ENCODE measurements around the gene SREBF1. TPM values are rescaled to one million over a fixed set of nuclear protein-coding genes. Genes with fewer than 3 reads are reported as not detected.

Gene SREBF1
- polyA plus RNA-seq, 3 donors, result 38.3 to 60.7 (median 43.5) TPM

GRCh38 chr17:17797119-17797809, 39.5 kb downstream of the SREBF1 start:
- no peak for DNase-seq

GRCh38 chr17:17796787-17797061, 40.1 kb downstream of the SREBF1 start:
- DNase-seq, result no peak

GRCh38 chr17:17795946-17796786, 40.6 kb downstream of the SREBF1 start:
- DNase-seq, result no peak

DNA sequence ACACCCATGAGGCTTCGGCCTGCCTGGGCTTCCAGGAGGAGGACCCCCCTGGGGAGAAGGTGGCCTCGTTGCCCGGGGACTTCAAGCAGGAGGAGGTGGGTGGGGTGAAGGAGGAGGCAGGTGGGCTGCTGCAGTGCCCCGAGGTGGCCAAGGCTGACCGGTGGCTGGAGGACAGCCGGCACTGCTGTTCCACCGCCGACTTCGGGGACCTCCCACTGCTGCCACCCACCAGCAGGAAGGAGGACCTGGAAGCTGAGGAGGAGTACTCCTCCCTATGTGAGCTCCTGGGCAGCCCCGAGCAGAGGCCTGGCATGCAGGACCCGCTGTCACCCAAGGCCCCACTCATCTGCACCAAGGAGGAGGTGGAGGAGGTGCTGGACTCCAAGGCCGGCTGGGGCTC, 41.5 kb downstream of the SREBF1 start:
- DNase-seq, result no peak

DNA sequence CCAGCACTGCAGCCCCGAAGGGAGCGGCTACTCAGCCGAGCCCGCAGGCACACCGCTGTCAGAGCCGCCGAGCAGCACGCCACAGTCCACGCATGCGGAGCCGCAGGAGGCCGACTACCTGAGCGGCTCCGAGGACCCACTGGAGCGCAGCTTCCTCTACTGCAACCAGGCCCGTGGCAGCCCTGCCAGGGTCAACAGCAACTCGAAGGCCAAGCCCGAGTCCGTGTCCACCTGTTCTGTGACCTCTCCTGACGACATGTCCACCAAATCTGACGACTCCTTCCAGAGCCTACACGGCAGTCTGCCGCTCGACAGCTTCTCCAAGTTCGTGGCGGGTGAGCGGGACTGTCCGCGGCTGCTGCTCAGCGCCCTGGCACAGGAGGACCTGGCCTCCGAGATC, 42.4 kb downstream of the SREBF1 start:
- no peak for DNase-seq

- DNase-seq, result no peak
These were observed 43.2 kb downstream of the SREBF1 start for GRCh38 chr17:17793378-17794214.

GRCh38 chr17:17792551-17793377, 44.0 kb downstream of the SREBF1 start:
- no peak for DNase-seq

DNA sequence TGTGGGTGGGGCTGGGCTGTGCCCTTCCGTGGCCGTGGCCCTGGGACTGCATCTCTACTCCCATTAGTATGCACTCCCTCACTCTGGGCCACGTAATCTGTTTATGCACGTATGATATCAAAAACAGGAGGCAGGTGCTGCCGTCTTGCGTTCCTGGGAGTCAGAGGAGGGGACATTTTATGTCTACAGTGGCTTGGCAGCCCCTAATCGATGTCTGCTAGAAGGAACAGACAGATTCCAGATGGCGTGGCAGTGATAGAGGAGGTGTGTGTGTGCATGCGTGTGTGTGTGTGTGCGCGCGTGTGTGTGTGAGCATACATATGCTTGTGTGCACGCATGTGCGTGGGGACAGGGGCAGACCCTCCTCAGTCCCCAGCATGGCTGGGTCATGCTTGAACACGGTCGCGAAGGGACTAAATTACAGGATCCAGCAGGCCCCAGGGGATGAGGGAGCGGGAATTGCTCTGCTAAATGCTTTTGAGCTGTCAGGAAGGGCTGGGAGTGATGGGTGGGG, 44.7 kb downstream of the SREBF1 start:
- DNase-seq, result no peak

- no peak for DNase-seq
These were observed 45.9 kb downstream of the SREBF1 start for GRCh38 chr17:17790637-17791464.

- no peak for DNase-seq
These were observed 46.8 kb downstream of the SREBF1 start for GRCh38 chr17:17789828-17790636.

DNA sequence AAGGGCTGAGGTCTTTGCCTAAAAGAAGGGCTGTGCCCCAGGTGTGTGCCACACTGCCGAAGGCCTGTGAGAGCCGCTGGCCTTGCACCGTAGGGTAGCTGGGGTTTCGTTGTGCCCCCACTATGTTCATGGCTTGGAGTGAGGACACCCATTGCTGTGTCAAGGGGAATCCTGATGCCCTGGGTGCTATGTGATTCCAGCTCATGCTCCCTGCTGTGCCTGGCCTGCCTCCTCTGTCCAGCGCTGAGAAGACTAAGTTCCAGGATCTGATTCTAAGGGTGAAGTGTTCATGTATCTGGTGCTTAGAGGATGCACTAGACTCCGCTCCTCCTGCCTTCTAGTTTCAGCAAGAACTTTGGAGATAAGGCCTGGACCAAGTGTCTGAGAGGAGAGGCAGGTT, 47.4 kb downstream of the SREBF1 start:
- DNase-seq, result no peak

- DNase-seq, result no peak
These were observed 47.8 kb downstream of the SREBF1 start for GRCh38 chr17:17788967-17789366.

DNA sequence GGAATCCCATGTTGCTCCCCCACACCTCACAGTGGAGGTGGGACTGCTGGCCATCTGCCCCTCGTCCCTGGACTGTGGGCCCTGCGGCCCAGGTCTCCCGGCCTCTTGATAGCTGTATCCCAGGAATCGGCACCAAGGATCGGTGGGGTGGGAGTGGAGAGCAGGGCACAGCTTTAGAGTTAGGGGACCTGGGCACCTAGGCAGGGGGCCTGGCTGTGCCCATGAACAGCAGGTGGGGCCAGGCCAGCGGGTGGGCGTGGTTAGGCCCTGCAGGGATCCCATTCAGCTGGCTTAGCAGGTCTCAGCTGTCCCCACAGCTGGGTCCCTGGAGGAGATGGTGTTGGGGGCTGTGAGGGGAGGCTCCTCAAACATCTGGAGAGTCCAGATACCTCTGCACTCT, 49.2 kb downstream of the SREBF1 start:
- DNase-seq, result no peak

DNA sequence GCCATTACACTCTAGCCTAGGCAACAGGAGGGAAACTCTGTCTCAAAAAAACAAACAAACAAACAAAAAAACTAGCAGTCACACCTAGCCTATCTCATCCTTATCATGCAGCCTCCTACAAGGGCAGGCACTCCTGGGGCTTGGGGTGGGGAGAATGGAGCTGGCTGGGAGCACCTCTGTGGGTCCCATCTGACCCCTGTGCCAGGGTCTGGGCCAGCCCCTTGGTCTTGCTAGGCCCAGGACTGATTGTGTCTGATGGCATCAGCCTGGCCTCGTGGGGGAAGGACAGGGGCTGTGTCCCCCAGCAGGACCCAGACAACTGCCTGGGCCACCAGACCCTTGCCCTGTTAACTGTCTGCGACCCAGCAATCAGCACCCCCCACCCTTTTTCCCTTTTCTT, 49.8 kb downstream of the SREBF1 start:
- DNase-seq, result no peak

GRCh38 chr17:17785407-17785806, 51.4 kb downstream of the SREBF1 start:
- DNase-seq, result no peak

DNA sequence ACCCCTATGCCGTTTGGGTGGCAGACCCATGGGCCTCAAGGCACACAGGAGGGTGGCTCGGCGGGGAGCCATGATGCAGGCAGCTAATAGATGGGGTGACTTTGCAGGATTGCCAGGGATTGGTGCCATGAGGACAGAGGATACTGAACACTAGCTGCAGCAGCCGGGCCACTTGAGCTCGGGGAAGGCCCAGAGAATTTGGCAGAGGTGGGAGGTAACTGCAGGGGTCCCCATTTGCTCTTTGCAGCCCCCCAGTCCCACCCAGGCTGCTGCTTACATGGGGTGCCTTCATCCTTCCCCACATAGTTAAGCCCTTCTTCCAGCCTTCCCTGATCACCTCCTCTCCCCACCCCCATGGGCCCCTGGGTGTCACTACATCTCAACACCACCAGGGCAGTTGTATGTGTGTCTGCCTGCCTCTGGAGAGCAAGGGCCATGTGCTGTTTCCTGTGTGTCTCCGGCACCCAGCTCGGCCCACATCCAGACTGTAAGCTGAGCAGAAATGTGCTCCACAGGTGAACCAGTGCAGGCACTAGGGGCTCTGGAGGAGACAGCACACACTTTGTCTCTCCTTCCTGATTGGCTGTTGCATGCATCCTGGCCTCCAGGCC, 52.0 kb downstream of the SREBF1 start:
- no peak for DNase-seq

- peak; percentile 74 for DNase-seq
These were observed 52.7 kb downstream of the SREBF1 start for GRCh38 chr17:17783825-17784656.

GRCh38 chr17:17783116-17783824, 53.5 kb downstream of the SREBF1 start:
- DNase-seq, result peak; percentile 78
